Pancreas (tissue), 10 donors: Measurements from ENCODE around the gene NOL4L. TPM values are rescaled to one million over a fixed set of nuclear protein-coding genes. Genes with fewer than 3 reads are reported as not detected.
A peak's percentile ranks its signal among the peaks of the same experiment; 100 is the strongest.

Source experiments
- ATAC-seq, 4 donors: fragments of 200-7000 bp; cut with Tn5 transposase; one replicate each; pipeline versions ENCODE4 v1.8.0 to v1.9.1; 2020; ENCODE audit warnings: mild to moderate bottlenecking in 4 of 4, moderate library complexity in 4 of 4
- DNase-seq, 6 donors: peaks; one replicate each; pipeline ENCODE4 v3.0.0-alpha.2; 2020
- FAIRE-seq: peaks from 2 replicates; lab custom pipeline; 2012; peaks lifted over from hg19 to GRCh38; lab: Jason Lieb, UNC
- H3K27ac ChIP-seq, 4 donors: fragments of 200-600 bp; sonication (generic); 1 replicate in 3 of 4; 2 replicates in 1 of 4; pipeline versions ENCODE4 v1.5.0 to v1.8.0; 2020
- H3K27me3 ChIP-seq, 4 donors: fragments of 200-600 bp; one replicate each; pipeline ENCODE4 v1.8.0; 2021
- H3K36me3 ChIP-seq, 3 donors: fragments of 200-600 bp; sonication (generic) in 1 of 3; one replicate each; pipeline versions ENCODE4 v1.5.0 to v1.8.0; 2020 to 2021
- H3K4me1 ChIP-seq, 3 donors: fragments of 200-600 bp; one replicate each; pipeline ENCODE4 v1.8.0; 2021
- H3K4me3 ChIP-seq, 4 donors: fragments of 200-600 bp; sonication (generic) in 2 of 4; one replicate each; pipeline versions ENCODE4 v1.5.0 to v1.8.0; 2020 to 2021
- H3K9me3 ChIP-seq, 4 donors: fragments of 200-600 bp; one replicate each; pipeline ENCODE4 v1.8.0; 2021
- CTCF ChIP-seq, 4 donors: fragments of 200-600 bp; sonication (generic) in 3 of 4; IDR thresholded peaks; one replicate each; pipeline versions ENCODE4 v1.5.0 to v1.8.0; 2021; ENCODE audit warnings: antibody characterized with exemption in 4 of 4
- WGBS, 2 donors: extraction: QIAGEN DNeasy Blood & Tissue Kit; methylation state at CpG; one replicate each; pipeline ENCODE4 v1.1.7; 2013; 5-methylcytosine and 5-hydroxymethylcytosine counted together
- intact Hi-C, 3 donors: fragments of 100-400 bp; cut with DNase I; formaldehyde crosslinking; loops; one replicate each; pipeline versions ENCODE4 v1.11.1 to v1.14.2; 2022
- polyA plus RNA-seq, 2 donors: library from polyadenylated mRNA; stranded (reverse); fragments of 200-250 nt; gene quantifications; one replicate each; pipeline ENCODE4 v1.2.3, GENCODE V29; 2013
- total RNA-seq, 6 donors: library from RNA; stranded (reverse); fragmentation: NEBNext Ultra II Directional in 4 of 6; extraction: Animal tissue kit (Norgen Biotek cat#: 25700) in 4 of 6; gene quantifications; one replicate each; pipeline versions ENCODE4 v1.2.1 to v1.2.4, GENCODE V29; 2021 to 2023
- donor health status: healthy with polysubstance abuse.
- donor health status: DM: no; HTN: no; CAD: no; lungs with moderate emphysema.
- donor health status: DM: no; HTN: no; CAD: no.
- donor health status: control.
- donor health status: control.
- donor health status: Bipolar disorder and iron deficiency.
- donor health status: DM: yes; HTN: yes; CAD: no.
- donor health status: DM: no; HTN: no; CAD: no.
- donor health status: DM: no; HTN: no; CAD: no.
- donor health status: DM: yes; HTN: yes; CAD: no.

NOL4L gene
- total and polyA plus RNA-seq, 8 donors: 8.7 to 14.5 (median 10.2) TPM

- no peak for TF ChIP-seq CTCF (IDR thresholded peaks at IDR 0.05)
- no peaks in the 10 kb centered on the region for H3K9me3 ChIP-seq
- peak in 1 of 6 donors; percentile 40 for DNase-seq
Measured at GRCh38 chr20:32562495-32562911, 22.6 kb downstream of the NOL4L start.

GRCh38 chr20:32560989-32561830 is 23.9 kb downstream of the NOL4L start:
- intact Hi-C loops: no loop called here
- Histone ChIP-seq H3K4me3 (no peak overlapping the region), H3K36me3 (no peaks in the 10 kb centered on the region), H3K9me3 (no peaks in the 10 kb centered on the region), H3K27me3 (no peaks in the 10 kb centered on the region), H3K27ac (no peak overlapping the region), H3K4me1 (no peaks in the 10 kb centered on the region)
- DNase-seq (peak in 1 of 6 donors; percentile 52), ATAC-seq (peak in 2 of 4 donors; percentile 26 to 49), FAIRE-seq (no peak)
- no peak for TF ChIP-seq CTCF (IDR thresholded peaks at IDR 0.05)
- WGBS, 2 donors: 52 to 60% methylated on average over 25 to 27 of the region's 27 CpGs

More at GRCh38 chr20:32562495-32562911, 22.6 kb downstream of the NOL4L start:
- ATAC-seq: no peak
- FAIRE-seq: no peak
- Histone ChIP-seq H3K4me3 (no peak overlapping the region), H3K27ac (no peak overlapping the region), H3K36me3 (no peaks in the 10 kb centered on the region), H3K27me3 (no peaks in the 10 kb centered on the region), H3K4me1 (no peaks in the 10 kb centered on the region)
- intact Hi-C loops: no loop called here
- 42 to 46% methylated on average over 5 of the region's 5 CpGs for WGBS, 2 donors

GRCh38 chr20:32560482-32560988 is 24.6 kb downstream of the NOL4L start:
- no peak for ATAC-seq
- no peak overlapping the region for H3K27ac ChIP-seq
- intact Hi-C loops: no loop called here
- H3K36me3 ChIP-seq: no peaks in the 10 kb centered on the region
- H3K4me3 ChIP-seq: no peak overlapping the region
- no peak for FAIRE-seq
- WGBS, 2 donors: 79 to 88% methylated on average over 9 of the region's 9 CpGs
- no peak for TF ChIP-seq CTCF (IDR thresholded peaks at IDR 0.05)
- DNase-seq: no peak
- H3K9me3 ChIP-seq: no peaks in the 10 kb centered on the region
- H3K4me1 ChIP-seq: no peaks in the 10 kb centered on the region
- H3K27me3 ChIP-seq: no peaks in the 10 kb centered on the region

GRCh38 chr20:32559753-32560380 is 25.3 kb downstream of the NOL4L start:
- Histone ChIP-seq H3K9me3 (no peaks in the 10 kb centered on the region), H3K4me1 (no peaks in the 10 kb centered on the region), H3K4me3 (no peak overlapping the region), H3K27me3 (no peaks in the 10 kb centered on the region), H3K36me3 (no peaks in the 10 kb centered on the region), H3K27ac (no peak overlapping the region)
- TF ChIP-seq CTCF (IDR thresholded peaks at IDR 0.05): no peak
- FAIRE-seq (no peak), ATAC-seq (peak in 1 of 4 donors; percentile 40), DNase-seq (peak in 1 of 6 donors; percentile 44)
- intact Hi-C loops: no loop called here
- WGBS, 2 donors: 86 to 87% methylated on average over 21 of the region's 21 CpGs
